Measurements from ENCODE around the gene CAPN3.

Gene CAPN3

DNA sequence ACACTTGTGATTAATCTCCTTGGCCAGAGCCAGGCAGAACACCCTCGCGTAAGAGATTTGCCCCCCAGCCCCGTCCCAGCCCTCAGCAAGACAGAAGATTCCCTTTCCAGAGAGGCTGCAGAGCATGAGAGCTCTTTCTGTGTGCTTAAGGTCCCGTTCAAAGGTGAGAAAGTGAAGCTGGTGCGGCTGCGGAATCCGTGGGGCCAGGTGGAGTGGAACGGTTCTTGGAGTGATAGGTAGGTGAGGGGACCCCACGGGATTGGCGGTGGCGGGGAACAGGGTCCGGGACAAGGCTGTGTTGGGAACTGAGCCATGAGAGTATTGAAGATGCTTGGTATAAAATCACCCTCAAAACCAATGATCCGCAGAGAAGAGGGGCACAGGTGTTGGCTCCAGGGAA lies 34.8 kb downstream of the CAPN3 start:
- no peak for DNase-seq (ENCODE audit: low read depth in 2 of 2)

DNA sequence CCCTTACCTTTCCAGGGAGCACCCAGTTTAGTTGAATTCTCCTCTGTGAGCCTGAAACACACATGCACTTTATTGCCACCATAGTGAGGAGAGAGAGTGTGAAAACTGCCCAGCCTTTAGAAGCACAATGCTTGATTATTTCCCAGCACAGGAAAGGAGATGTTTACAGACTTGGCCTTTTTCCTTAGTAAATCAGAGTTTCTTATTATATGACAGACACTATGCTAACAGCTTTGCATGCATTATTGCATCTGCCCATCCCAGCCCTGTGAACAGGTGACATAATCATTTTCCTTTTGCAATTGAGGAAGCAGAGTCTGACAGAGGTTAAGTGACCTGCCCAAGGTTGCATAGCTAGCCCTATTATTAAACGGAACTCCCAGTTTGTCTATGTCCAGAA lies 36.5 kb downstream of the CAPN3 start:
- DNase-seq (ENCODE audit: low read depth in 2 of 2), result no peak

DNA sequence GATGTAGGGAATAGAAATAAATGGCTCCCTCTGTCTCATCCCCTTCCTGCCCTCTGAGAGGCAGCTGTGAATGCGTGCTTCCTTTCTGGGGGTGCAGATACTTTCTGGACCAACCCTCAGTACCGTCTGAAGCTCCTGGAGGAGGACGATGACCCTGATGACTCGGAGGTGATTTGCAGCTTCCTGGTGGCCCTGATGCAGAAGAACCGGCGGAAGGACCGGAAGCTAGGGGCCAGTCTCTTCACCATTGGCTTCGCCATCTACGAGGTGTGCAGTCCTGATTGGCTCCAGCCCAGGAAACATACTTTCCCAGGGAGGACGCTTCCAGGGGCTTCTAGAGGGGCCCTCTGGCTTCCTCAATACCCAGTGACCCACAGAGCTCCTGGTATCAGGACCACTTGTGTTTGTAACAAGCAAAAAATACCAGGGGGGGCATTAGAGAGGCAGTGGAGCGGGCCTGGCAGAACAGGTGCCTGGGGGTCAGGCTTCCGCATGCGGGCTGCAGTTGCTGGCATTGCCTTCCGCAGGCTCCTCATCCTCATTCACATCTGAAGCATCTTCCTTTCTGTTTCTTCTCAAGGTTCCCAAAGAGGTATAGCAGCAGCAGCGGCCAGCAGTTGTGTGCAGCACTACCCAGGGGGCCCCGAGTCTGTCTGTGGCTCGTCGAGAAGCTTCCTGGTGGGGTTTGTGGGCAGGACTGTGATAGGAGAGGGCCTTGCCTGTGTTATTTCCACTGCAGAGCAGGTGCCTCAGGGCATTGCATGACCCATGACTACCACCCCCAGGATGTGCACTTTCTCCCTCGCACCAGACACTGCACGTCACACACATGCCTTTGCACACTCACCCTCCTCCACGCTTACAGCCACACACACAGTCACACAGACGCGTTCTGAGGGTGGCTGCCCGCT lies 42.5 kb downstream of the CAPN3 start:
- DNase-seq (ENCODE audit: low read depth in 2 of 2), result no peak

DNA sequence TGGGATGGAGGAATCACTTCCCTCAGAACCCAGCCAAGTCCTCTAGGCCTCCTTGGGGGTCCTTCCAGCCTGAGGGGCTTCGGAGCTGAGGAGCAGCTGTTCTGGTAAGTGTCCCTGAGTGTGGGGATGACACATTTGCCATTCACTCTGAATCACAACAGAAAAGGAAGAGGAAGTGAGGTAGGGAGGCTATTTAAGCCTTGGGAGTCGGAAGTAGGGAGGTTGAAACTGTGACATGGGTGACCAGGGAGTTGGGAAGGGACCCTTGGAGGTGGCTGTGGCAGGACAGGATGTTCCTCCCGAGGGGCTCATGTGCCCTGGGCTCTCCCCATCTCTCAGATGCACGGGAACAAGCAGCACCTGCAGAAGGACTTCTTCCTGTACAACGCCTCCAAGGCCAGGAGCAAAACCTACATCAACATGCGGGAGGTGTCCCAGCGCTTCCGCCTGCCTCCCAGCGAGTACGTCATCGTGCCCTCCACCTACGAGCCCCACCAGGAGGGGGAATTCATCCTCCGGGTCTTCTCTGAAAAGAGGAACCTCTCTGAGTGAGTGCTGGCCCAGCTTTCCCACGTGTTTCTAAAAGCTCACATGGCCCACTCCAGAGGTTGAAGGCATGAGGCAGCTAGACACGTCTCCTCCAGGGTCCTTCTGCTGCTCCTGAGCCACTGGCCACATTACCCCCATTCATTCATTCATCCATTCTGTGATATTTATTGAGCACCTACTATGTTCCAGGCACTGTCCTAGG lies 43.3 kb downstream of the CAPN3 start:
- no peak for DNase-seq (ENCODE audit: low read depth in 2 of 2)

DNA sequence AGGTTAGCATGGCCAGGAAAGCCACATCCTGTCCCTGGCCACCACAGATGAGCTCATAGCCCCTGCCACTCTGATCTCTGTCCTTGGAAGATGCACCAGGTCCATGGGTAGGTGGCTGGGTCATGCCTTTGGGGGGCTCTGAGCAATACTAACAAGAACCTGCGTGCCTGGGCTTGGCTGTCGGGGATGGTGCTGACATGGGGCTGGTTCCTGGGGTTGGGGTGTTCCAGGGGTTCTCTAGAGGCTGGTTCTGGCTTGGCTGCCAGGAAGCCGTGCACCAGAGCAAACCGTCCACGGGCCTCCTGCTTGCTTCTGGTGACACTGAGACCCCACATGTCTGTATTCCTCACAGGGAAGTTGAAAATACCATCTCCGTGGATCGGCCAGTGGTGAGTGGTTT lies 44.1 kb downstream of the CAPN3 start:
- DNase-seq (ENCODE audit: low read depth in 2 of 2), result no peak

DNA sequence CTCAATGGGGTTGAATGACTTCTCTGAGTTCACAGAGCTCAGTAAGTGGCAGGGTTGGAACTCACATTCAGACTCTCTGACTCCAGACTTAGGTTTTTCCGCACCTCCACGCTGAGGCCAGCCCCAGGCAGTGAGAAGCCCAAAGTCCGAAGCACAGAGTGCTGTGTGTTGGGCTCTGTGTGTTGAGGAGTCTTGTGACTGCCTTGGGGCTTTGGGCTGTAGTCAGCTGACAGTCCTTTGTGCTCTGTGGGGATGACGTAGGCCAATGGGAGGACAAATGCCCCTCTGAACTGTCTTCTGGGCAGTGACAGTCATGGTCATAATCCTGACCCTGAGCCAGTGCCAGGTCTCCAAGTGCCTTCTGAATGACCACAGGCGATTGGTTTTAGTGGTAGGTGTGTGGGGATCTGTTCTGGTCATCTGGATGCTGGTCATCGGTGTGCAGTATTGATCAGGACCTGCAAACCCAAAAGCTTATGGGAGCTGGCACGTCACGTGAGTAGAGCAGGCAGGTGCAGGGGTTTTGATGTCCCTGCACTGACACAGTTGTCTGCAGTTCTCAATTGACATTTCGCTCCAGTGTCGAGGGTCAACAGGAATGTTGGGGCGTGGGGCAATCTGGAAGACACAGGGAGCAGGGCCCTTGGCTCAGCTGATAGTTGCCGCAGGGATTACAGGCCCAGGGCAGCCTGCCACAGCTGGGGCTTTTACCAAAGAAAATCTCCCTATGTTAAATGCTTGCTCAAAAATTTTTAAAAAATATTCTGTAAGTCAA lies 45.3 kb downstream of the CAPN3 start:
- DNase-seq (ENCODE audit: low read depth in 2 of 2), result no peak

DNA sequence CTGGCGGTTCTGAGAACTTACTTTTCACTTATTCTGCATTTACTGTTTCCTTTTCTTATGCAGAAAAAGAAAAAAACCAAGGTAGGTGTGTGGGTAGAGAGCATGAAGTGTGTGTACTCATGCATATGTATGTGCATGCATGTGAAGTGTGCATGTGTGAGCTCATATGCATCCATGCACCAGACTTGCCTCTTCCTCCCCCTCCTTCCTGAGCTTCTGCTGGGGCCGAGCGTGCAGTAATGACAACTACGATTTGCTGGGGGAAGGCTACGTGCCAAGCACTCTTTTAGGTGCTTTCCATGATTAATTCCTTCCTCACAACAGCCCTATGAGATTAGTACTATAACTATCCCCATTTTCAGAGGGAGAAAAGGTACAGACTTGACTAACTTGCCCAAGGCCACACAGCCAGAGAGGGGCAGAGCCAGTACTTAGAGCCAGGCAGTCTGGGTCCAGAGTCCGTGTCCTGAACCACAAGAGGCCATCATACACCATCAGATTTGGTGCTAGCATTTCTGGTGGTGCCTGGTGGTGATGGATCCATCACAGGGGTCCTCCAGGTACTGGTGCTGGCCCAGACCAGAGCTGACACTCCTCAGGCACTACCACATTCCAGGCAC lies 46.7 kb downstream of the CAPN3 start:
- no peak for DNase-seq (ENCODE audit: low read depth in 2 of 2)

DNA sequence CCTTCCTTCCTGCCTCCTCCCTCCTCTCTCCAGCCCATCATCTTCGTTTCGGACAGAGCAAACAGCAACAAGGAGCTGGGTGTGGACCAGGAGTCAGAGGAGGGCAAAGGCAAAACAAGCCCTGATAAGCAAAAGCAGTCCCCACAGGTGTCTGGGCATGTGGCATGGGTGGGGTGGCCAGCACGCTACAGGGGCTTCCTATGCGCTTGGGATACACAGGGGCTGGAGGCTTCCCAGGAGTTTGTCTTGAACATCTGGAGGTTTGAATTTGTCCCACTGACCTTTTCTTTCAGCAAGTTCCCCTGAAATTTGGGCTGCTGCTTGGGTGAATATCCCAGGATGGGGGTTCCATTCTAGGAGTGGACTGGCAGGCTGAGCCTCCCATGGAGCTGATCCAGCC lies 48.9 kb downstream of the CAPN3 start:
- DNase-seq (ENCODE audit: low read depth in 2 of 2), result no peak

DNA sequence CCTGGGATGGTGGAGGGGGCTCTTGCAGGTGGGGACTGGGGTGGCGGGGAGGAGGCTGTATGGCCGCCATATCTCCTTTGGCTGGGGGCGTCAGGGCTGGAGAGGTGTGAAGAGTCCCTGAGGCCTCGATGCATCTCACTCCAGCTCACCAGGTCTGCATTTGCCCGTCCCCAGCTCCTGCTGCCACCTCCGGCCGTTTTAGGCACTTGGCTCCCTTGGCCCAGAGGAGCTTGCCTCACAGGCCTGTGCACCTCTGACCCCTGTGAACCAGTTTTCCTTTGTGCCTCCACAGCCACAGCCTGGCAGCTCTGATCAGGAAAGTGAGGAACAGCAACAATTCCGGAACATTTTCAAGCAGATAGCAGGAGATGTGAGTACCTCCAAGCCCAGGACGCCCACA lies 49.7 kb downstream of the CAPN3 start:
- DNase-seq (ENCODE audit: low read depth in 2 of 2), result no peak

DNA sequence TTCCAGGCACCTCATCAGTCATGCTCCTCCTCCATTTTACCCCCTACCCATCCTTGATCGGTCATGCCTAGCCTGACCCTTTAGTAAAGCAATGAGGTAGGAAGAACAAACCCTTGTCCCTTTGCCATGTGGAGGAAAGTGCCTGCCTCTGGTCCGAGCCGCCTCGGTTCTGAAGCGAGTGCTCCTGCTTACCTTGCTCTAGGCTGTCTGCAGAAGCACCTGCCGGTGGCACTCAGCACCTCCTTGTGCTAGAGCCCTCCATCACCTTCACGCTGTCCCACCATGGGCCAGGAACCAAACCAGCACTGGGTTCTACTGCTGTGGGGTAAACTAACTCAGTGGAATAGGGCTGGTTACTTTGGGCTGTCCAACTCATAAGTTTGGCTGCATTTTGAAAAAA lies 52.6 kb downstream of the CAPN3 start:
- no peak for DNase-seq (ENCODE audit: low read depth in 2 of 2)

DNA sequence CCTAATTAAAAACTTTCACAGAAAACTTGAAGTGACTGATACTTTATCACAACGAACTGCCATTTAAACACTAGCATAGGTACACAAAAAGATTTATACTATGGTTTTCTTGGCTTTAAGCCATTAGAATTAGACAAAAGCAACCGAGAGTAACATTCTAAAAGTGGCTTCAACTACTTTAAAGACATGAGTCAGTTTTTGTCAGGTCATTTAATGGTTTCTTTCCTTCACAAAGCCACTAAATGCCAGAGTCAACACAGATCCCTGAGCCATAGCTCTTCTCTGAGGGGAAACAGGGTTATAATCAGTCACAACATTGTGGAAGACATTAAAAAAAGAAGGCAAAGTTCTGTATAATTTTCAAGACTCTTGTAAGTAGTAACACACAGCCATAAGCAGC lies 54.6 kb downstream of the CAPN3 start:
- no peak for DNase-seq (ENCODE audit: low read depth in 2 of 2)

DNA sequence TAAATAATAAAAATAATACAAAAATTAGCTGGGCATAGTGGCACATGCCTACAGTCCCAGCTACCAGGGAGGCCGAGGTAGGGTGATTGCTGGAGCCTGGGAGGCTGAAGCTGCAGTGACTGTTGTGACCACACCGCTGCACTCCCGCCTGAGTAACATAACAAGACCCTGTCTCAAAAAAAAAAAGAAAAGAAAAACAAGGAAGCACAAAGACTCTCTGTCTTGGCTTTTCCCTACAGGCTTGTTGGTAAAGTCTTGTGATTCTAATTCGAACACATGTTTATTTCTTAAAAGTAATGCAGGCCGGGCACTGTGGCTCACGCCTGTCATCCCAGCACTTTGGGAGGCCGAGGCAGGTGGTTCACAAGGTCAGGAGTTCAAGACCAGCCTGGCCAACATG lies 60.1 kb downstream of the CAPN3 start:
- no peak for DNase-seq (ENCODE audit: low read depth in 2 of 2)

DNA sequence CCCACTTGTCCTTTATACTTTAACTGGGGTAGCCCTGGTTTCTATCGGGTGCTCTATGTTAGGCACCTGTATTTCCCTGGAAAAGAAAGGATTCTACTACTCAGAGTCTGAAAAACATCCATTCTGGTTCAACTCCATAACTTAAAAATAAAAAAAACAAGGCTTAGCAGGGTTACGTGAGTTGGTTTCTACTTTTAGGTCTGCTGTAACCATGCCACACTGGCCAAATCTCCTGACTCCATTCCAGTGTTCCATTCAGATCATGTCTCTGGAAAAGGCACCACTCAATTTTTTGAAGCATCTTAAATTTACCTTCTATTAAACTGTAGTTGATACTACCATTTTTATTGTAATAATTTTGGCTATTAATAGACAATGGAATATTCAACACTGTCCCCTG lies 62.1 kb downstream of the CAPN3 start:
- no peak for DNase-seq (ENCODE audit: low read depth in 2 of 2)

DNA sequence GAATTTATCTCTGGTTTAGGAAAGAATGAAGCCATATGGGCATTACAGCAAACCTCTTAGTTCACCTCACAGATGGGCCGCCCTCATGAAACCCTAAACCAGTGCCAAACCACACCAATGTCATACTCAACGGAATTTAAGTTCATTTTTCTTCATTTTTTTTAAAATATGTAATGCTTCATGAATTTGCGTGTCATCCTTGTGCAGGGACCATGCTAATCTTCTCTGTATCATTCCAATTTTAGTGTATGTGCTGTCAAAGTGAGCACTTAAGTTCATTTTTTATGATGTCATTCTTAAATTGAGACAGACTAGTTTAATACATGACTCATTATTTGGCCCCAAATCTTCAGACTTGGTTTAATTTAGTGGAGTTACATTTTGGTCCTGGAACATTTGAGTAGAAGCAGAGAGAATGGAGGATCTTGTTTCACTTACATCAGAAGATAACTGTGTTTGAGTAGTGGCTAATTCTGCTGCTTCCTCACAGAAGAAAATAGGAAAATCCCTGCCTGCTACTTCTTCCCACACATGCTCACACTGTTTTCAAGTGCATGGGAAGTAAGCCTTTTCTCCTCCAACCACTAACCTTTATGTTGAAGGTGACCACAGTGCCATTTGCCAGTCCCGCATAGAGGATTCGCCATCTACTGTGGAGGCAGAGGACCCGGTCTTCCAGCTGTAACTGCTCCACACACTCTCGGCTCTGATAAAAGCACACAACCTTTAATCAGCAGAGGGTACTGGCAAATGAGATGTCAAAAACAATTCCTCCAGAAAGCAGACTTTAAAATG lies 68.3 kb downstream of the CAPN3 start:
- no peak for DNase-seq (ENCODE audit: low read depth in 2 of 2)

DNA sequence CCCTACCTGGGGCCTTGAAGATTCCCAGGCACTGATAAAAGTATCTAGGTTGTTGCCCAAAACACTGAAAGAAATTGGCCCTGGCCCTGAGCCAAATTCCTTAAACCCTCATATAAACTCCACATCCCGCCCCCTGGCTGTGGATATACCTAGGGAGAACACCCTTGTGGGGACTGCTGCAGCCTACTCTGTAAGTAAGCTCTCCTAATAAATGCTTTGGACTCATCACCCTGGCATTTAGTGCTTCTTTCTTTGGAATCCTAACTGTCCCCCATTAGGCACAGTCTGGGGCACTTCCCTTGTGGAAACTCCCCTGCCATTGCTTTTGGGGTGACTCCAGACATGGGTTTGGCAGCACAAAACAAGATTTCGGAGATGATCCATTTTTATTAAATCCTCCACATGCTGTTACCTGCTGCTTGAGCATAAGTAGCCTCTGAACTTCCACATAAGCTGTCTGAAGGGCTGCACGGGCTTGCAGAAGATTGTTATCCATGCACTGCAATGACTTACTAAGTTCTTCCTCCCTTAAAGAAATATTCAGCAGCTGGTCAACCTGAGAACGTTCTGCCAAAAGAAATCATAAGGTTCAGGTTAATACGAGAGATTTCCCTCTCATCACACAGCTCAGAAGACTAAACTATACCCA lies 85.2 kb downstream of the CAPN3 start:
- no peak for DNase-seq (ENCODE audit: low read depth in 2 of 2)

DNA sequence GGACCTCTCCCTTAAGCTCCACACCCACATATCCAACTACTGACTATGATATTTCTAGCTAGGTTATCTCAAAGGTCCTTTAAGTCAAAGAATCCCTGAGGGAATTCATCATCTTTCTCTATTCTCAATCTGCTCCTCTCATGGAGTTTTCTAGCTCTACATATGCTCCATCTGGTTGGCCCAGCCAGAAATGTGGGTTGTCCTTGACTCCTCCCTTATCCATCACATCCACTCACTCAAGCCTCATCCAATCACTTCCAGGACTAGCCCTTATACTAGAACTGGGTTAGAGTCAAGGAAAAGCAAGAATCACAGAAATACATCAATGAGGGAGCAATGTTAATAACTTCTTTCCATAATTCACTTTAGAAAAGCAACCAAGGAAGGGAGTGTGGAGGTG lies 86.2 kb downstream of the CAPN3 start:
- no peak for DNase-seq (ENCODE audit: low read depth in 2 of 2)

DNA sequence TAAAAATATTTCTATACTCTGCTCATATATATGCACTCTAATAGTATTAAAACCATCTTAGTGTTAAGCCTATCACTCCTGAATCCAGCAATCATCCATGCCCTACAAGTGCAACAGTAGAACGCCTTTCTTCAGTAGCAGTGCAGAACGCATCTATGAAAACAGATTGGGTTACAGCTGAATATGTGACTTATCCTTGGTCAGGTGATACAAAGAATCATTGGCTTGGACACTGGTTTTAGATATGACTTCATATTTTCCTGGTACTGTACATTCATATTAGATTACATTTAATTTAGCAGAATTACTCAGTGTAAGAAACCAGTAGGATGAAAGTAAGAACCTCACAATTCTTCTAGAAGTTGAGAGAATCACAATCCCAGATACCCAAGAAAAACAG lies 88.3 kb downstream of the CAPN3 start:
- no peak for DNase-seq (ENCODE audit: low read depth in 2 of 2)

DNA sequence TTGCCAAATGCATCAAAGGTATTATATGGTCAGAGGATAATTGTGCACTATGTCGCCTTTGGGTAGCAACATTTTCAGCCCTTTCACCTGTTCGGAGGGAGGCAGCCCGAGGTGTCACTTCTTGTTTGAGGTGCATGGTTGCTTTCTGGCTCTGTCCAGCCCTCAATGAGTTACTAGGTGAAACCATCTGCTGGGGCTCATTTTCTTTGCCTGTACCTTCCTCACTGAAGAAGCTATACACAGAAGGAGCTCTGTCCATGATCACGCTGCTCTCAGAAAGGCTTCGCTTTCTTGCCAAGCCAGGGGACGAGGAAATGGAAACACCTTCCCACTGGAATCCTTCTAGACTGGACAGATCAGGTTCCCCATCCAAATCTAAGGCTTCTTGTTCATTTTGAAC lies 89.0 kb downstream of the CAPN3 start:
- DNase-seq (ENCODE audit: low read depth in 2 of 2), result no peak

DNA sequence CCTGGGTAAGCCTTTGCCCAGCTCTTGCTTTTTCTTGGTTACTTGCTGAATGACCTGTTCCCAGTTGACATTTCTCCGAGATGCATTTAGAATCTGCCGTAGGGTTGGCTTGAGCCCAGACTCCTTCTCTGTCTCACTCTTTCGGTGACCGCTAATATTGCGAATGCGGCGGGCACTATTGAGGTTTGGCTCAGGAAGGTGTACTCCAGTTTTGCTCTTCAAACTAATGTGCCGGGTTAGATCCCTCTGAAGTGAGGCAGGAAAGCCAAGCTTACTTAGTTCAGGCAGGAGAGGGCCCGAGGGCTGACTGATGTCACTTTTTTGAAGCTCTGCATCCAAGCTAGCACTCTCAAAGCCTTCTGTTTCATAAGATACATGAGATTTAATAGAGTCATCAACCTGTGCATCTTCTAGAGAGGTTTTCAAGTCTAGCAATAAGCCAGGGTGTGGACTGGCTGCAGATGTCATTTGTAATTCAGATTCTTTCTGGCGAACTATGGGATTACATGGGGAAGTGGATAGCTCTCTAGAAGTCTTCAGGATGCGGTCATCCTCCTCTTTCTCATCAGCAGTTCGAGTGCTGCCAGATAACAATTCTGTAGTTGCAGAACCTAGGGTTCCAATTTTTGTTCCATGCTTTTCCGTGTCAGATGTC lies 90.6 kb downstream of the CAPN3 start:
- no peak for DNase-seq (ENCODE audit: low read depth in 2 of 2)

DNA sequence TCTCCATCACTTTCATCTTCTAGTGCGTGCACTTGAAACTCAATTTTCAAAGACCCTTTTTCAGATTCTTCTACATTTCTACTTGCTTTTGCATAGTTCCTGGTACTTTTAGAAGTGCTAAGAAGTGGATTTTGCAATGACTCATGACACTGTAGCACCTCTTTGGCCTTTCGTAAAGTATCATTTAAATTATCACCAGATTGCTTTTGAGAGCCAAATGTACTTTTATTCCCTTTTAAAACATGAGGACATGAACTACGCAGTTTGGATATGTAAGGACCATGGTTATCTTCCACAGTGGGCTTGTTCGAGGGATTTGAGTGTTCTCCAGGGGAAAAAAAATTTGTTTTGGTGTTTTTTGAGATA lies 91.1 kb downstream of the CAPN3 start:
- no peak for DNase-seq (ENCODE audit: low read depth in 2 of 2)
